DMS153 treated with DMSO at 0.1 percent for 48 hours (cell line): Measurements from ENCODE around the gene SECISBP2L.
A peak's percentile ranks its signal among the peaks of the same experiment; 100 is the strongest.

Experiments
- DNase-seq: peaks from one replicate; lab custom pipeline; 2025; ENCODE audit not compliant: unreplicated experiment; lab: John Stamatoyannopoulos, UW

The SECISBP2L gene

GRCh38 chr15:48967336-48967735 is 78.9 kb downstream of the SECISBP2L start:
- no peak for DNase-seq

DNA sequence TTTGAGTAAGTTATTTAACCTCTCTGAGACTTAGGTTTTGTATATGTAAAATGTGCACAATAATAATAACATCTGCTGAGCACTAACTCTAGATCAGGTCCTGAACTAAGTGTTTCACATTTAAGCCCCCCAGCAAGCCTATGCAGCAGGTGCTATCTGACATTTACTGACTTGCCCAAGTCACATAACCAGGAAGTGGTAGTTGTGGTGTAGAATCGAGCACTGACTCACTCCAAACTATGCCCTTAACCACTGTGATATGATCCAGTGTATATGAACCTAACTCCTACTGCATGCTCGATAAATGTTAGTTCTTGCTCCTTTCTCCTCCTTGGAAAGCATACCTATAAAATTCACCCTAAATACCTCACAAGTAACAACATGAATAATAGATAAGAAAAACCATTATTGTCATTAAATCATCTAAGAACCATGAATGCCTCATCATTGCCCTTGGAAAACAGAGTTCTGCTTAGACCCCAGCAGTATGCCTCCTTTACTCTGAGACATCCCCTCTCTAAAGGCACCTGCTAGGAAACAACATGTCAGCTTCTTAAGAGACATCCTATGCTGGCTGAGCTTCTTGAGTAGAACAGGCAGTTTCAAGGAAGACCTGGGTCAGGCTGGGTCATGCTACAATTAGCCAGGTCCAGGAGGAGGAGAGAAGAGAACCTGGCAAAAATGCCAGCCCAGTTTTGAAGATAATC is 79.5 kb downstream of the SECISBP2L start:
- DNase-seq, result no peak

DNA sequence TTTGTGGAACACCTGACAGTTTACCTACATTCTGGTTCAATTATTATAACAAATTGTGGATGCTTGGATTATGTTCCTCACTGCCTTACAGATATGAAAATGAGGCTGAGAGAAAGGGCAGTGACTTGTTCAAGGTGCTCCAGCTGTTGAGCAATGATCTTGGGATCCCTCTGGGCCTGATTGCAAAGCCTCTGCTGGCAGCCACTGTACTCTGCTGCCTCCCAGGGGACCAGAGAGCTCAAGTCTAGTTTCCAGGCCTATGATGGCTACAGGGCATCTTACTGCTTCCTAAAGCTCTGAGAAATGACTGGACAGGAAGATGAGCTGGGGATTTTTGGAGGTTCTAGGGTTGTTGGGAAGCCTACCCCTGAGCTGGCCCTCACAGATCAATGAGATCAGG is 80.3 kb downstream of the SECISBP2L start:
- DNase-seq, result no peak

- DNase-seq, result no peak
These were observed 81.3 kb downstream of the SECISBP2L start for GRCh38 chr15:48964898-48965297.

- DNase-seq, result peak; percentile 10
These were observed 82.6 kb downstream of the SECISBP2L start, which contains the start of gene SHC4 for GRCh38 chr15:48963524-48964113. TSS of gene SHC4 (minus strand) at chr15:48963919. CDS start at chr15:48963015, 904 bp downstream.

GRCh38 chr15:48962662-48963523 is 83.4 kb downstream of the SECISBP2L start:
- no peak for DNase-seq

GRCh38 chr15:48955967-48956366 is 90.3 kb downstream of the SECISBP2L start:
- no peak for DNase-seq

GRCh38 chr15:48955370-48955769 is 90.9 kb downstream of the SECISBP2L start:
- no peak for DNase-seq

DNA sequence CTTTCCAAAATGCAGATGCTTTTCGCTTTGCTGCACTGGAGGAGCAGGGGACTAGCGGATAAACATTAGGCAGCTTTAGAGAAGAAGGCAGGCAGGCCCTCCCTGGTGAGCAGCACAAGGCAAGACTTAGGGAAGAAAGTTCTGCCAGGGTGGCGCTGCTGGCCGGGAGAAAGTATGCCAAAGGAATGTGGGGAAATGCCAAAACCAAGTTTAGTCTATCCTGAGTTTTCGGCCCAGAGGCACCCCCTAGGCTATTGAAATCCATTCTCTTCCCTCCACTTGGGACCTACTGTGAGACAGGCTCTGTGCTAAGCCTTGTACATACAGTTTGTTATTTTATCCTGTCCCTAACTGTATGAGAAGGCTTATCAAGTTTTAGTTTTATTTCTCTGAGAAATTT is 91.7 kb downstream of the SECISBP2L start:
- DNase-seq, result no peak

GRCh38 chr15:48946840-48947187 is 99.4 kb downstream of the SECISBP2L start:
- no peak for DNase-seq

- DNase-seq, result no peak
These were observed 100.0 kb downstream of the SECISBP2L start for GRCh38 chr15:48946074-48946839.

- DNase-seq, result no peak
These were observed 100.9 kb downstream of the SECISBP2L start for GRCh38 chr15:48945386-48945785.

GRCh38 chr15:48941904-48942303 is 104.3 kb downstream of the SECISBP2L start:
- no peak for DNase-seq

DNA sequence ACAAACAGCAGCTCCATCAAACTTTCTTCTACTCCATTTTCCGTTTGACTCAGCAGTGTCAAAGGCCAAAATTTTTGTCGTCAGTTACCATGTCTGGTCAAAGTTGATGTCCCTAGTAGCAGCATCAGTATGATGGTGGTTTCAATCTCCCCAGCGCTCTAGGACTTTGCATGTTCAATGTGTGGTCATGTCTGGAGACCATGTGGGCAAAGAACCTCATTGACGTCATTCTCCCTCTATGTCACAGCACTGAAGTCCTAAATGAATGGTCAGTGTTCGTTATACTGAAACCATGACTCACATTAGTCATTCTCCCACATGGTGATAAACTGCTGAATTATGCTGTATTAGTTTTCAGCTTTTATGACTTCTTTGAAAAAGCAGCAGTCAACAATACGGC is 105.7 kb downstream of the SECISBP2L start:
- no peak for DNase-seq

DNA sequence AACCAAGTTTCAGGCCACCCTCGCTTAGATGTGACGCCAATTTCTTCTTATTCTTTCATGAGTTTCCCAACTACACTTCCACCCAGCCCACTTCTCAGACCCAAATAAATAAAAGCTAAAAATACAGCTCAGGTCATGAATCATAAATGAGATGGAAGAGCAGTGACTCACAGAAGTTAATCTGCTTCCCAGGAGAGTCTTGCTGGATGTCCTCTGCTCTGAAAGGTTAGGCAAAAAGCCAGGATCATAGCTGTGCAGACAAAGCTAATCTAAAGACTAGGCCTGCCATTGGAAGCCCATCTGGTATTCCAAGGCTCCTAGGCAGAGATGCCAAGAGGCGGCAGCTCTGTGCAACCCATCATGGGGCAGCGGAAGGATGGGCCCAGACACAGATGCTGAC is 106.6 kb downstream of the SECISBP2L start:
- DNase-seq, result no peak
